AG04449 (cell line): ENCODE results near the gene PAM.

ENCODE experiments used
- CTCF ChIA-PET: fragments of 350-600 bp; formaldehyde crosslinking; extraction: SDS; loops from one replicate; lab custom pipeline; 2021; ENCODE audit warnings: antibody characterized with exemption; lab: Yijun Ruan, JAX
- POLR2A ChIA-PET: fragments of 400-600, 350-600 bp; formaldehyde crosslinking; extraction: SDS; loops from one replicate; lab custom pipeline; 2020; ENCODE audit warnings: antibody characterized with exemption, inconsistent platforms; lab: Yijun Ruan, JAX
- DNase-seq: peaks from one replicate; pipeline ENCODE4 v3.0.0-alpha.2; 2010; ENCODE audit warnings: low read depth, low spot score
- H3K4me3 ChIP-seq: 2 replicates; pipeline ENCODE4 v1.5.1; 2011; ENCODE audit warnings: low read depth, mild to moderate bottlenecking, control low read depth, low read length
- TF ChIP-seq, protein P1 (sequence below): IDR thresholded peaks from one replicate; pipeline ENCODE4 v1.5.1; 2011; ENCODE audit warnings: mild to moderate bottlenecking, moderate library complexity, low read length, control low read depth, inconsistent platforms; ENCODE audit not compliant: insufficient read depth; ENCODE audit errors: missing control alignments

The PAM gene

DNA sequence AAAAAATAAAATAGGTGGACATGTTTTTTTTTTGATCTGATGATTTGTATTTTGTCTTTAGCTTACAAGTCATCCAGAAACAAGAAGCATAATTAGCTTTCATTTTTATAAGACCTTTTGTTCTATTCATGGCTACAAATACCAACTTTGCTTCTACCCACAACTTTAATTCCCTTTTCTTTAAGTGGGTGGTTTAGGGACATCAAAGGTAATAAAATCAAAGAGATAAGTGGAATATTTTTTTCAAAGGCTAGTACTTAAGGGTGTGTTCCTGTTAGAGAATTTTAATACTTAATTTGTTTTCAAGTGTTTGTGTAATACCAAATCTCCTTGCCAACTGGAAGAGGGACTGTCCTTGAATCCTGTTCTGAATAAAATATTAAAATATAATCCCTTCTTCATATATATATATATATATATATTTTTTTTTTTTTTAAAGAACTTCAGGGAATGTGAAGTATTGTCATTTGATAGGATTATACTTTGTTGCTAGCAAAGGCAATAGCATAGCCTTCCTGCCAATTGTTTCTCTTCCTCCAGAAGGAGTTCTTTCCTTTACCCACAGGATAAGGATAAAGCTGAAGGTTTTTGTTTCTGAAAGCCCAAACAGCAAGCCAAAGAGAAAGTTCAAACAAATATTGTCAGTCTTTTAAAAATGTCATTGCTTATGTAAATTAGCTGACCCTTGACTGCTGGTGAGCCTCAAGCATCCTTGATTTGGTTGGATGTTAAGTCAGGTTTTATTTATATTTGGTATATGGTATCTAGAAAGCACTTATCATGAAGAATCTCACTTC, 108.9 kb downstream of the PAM start:
- TF ChIP-seq, protein P1, sequence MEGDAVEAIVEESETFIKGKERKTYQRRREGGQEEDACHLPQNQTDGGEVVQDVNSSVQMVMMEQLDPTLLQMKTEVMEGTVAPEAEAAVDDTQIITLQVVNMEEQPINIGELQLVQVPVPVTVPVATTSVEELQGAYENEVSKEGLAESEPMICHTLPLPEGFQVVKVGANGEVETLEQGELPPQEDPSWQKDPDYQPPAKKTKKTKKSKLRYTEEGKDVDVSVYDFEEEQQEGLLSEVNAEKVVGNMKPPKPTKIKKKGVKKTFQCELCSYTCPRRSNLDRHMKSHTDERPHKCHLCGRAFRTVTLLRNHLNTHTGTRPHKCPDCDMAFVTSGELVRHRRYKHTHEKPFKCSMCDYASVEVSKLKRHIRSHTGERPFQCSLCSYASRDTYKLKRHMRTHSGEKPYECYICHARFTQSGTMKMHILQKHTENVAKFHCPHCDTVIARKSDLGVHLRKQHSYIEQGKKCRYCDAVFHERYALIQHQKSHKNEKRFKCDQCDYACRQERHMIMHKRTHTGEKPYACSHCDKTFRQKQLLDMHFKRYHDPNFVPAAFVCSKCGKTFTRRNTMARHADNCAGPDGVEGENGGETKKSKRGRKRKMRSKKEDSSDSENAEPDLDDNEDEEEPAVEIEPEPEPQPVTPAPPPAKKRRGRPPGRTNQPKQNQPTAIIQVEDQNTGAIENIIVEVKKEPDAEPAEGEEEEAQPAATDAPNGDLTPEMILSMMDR: no peak
- ChIA-PET CTCF (interaction anchor here (0.6 to 1.7 kb wide), 3 partner anchors 10 to 51 kb away, joined by 3 to 4 read pairs (median 3); no protein-coding TSS in a partner anchor), POLR2A (interaction anchor here (1.6 kb wide), 1 partner anchor 8 kb away, joined by 8 read pairs; no protein-coding TSS in a partner anchor)
- no peak overlapping the region for H3K4me3 ChIP-seq
- no peak for DNase-seq

DNA sequence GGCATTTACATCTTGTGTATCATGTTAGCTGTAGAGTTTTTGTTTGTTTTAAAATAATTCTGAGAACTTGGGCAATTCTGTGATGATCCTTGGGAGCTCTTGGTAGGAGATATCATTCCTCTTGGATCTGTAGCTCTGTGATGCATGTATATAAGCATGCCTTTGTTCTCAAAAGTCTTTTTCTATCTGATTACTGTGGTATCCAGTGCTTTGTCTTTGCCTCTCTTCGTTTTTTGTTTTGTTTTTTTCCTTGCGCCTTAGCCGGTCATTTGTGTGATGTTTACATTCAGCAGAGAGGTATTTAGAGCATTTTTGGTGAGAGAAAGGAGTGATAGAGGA, 110.0 kb downstream of the PAM start:
- ChIA-PET POLR2A (interaction anchor here (1.6 kb wide), 1 partner anchor 9 kb away, joined by 8 read pairs; no protein-coding TSS in a partner anchor), CTCF (interaction anchor here (0.6 to 2.4 kb wide), 5 partner anchors 8 to 49 kb away, joined by 3 to 7 read pairs (median 3); no protein-coding TSS in a partner anchor)
- TF ChIP-seq, protein P1: no peak
- DNase-seq: no peak
- H3K4me3 ChIP-seq: peak overlapping the region; percentile 69

DNA sequence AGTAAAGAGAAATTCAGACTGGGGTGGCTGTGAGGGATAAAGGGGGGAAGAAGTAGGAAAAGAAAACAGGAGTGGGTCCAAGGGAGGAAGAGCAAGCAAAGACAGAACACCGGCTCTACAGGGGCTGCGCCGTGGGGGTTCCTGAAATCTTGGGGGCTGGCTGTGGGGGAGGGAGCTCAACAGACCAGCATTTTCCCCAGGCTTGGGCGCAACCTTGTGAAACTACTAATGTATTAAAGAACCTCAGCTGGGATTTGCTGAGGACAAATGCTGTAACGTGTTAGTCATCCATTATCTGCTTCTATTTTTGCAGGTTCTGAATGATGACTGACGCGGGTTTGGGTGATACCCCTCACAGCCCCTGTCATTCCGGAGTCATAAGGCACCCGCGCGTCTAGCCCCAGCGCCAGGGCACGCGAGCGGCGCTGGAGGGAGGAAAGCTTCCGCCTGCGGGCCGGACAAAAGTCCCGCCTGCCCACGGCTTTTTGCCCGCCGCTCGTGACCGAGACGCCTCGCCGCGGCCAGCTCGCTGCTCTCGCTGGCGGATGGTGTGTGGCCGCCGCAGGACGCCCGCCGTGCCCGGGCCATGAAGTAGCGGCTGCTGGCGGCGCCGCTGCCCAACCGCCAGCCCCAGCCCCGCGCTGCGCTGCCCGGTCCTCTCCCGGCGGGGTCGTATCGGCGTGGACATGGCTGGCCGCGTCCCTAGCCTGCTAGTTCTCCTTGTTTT, 110.6 kb downstream of the PAM start:
- DNase-seq: peak; percentile 41
- peak overlapping the region; percentile 69 for H3K4me3 ChIP-seq
- ChIA-PET CTCF (interaction anchor here (0.6 to 2.4 kb wide), 7 partner anchors 9 to 184 kb away, joined by 3 to 7 read pairs (median 3); no protein-coding TSS in a partner anchor), POLR2A (interaction anchor here (0.6 to 1.6 kb wide), 2 partner anchors 9 to 255 kb away, joined by 3 to 8 read pairs; partner anchors contain the start of gene PPIP5K2)
- TF ChIP-seq, protein P1: no peak

DNA sequence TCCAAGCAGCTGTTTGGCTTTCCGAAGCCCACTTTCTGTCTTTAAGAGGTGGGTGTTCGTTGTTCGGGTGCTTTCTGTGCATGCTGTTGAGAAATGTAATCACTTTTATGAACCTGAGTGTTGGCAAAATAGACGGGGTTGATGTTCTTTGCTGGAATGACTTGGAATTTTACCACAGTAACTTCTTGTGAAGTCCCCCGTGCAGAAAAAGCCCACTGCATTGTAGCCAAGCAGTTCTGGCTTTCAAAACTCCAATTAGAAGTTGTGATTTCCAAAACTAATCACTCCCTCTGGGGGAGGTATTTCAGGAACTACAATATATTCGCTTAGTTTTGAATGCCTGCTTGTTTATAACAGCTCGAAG, 111.1 kb downstream of the PAM start:
- ChIA-PET CTCF (interaction anchor here (0.7 to 2.4 kb wide), 8 partner anchors 8 to 185 kb away, joined by 3 to 7 read pairs (median 3); no protein-coding TSS in a partner anchor), POLR2A (interaction anchor here (0.6 kb wide), 1 partner anchor 254 kb away, joined by 3 read pairs; the partner anchor contains the start of gene PPIP5K2)
- DNase-seq: no peak
- TF ChIP-seq, protein P1: no peak
- H3K4me3 ChIP-seq: peak overlapping the region; percentile 69

DNA sequence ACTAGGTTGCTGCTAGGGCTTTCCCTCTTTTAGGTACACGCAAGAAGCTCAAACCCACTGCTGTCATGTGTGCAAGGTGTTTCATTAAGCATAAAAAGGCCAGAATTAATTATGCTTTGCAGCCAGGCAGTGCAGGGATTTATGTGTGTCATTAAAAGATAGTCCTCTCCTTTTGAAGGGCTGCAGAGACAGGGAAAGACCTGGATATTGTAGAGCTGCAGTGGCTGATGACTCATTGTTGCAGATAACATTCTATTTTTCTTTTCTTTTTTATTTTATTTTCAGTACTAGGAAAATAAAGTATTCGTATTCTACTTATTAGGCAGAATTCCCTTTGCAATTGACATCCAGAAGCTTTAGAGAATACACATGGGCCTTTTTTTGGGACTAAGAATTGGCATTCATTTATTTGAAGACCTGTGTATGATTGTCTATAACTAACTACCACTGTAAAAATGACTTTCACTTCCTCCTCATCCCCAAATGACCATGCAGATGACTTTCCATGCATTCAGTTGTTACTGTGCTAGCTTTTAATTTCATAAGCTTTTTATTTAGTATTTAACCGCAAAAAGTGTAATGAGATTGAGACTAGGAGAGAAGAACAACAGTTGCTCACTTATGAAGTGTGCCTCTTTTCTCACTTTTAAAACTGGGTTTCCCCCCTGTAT, 113.0 kb downstream of the PAM start:
- H3K4me3 ChIP-seq: no peak overlapping the region
- TF ChIP-seq, protein P1: no peak
- ChIA-PET CTCF (interaction anchor here (1.6 kb wide), 2 partner anchors 9 to 187 kb away, joined by 4 to 5 read pairs; no protein-coding TSS in a partner anchor), POLR2A (no interaction called here)
- no peak for DNase-seq
